HepG2 (cell line): Measurements from ENCODE around the gene RRBP1. TPM values are rescaled to one million over a fixed set of nuclear protein-coding genes. Genes with fewer than 3 reads are reported as not detected.
A peak's percentile ranks its signal among the peaks of the same experiment; 100 is the strongest.

Experiments
- ELF4 ChIP-seq: sonication (generic); formaldehyde crosslinking; IDR thresholded peaks from 2 replicates; pipeline ENCODE4 v1.5.0; 2020; ENCODE audit warnings: missing genetic modification reagents, mild to moderate bottlenecking, moderate library complexity, borderline replicate concordance
- FOXA3 ChIP-seq: IDR thresholded peaks from 2 replicates; pipeline ENCODE4 v1.6.1; 2016; ENCODE audit warnings: missing genetic modification reagents, missing compliant biosample characterization
- GFI1 ChIP-seq: sonication (generic); formaldehyde crosslinking; IDR thresholded peaks from 2 replicates; pipeline ENCODE4 v1.5.0; 2020; ENCODE audit warnings: missing genetic modification reagents, mild to moderate bottlenecking, borderline replicate concordance
- MAFF ChIP-seq: IDR thresholded peaks from 2 replicates; pipeline ENCODE4 v1.6.1; 2011; ENCODE audit warnings: low read depth, low read length, improper control_type of control experiment
- PBX2 ChIP-seq: IDR thresholded peaks from 2 replicates; pipeline ENCODE4 v1.6.1; 2016; ENCODE audit warnings: control low read depth
- PITX1 ChIP-seq: sonication (generic); formaldehyde crosslinking; IDR thresholded peaks from 2 replicates; pipeline ENCODE4 v1.5.1; 2020; ENCODE audit warnings: mild to moderate bottlenecking, missing genetic modification reagents
- SIX4 ChIP-seq: sonication (generic); formaldehyde crosslinking; IDR thresholded peaks from 2 replicates; pipeline ENCODE4 v1.4.0; 2020; ENCODE audit warnings: missing genetic modification reagents
- SMC3 ChIP-seq: IDR thresholded peaks from 2 replicates; pipeline ENCODE4 v1.6.1; 2011; ENCODE audit warnings: low read length, improper control_type of control experiment
- STAG1 ChIP-seq: sonication (generic); formaldehyde crosslinking; IDR thresholded peaks from 2 replicates; pipeline ENCODE4 v1.4.0; 2020; ENCODE audit warnings: missing genetic modification reagents
- SYNCRIP ChIP-seq: fragments of 200-400 bp; formaldehyde crosslinking; IDR thresholded peaks from 2 replicates; pipeline ENCODE4 v1.6.1; 2018; ENCODE audit warnings: mild to moderate bottlenecking, low read depth, low read length; ENCODE audit not compliant: insufficient read depth
- TARDBP ChIP-seq: sonication (generic); formaldehyde crosslinking; IDR thresholded peaks from 2 replicates; pipeline ENCODE4 v1.8.0; 2022; ENCODE audit warnings: mild to moderate bottlenecking, missing genetic modification reagents
- ZC3H4 ChIP-seq: sonication (generic); formaldehyde crosslinking; IDR thresholded peaks from 2 replicates; pipeline ENCODE4 v1.4.0; 2020; ENCODE audit warnings: missing genetic modification reagents, borderline replicate concordance
- ZNF235 ChIP-seq: sonication (generic); formaldehyde crosslinking; IDR thresholded peaks from 2 replicates; pipeline ENCODE4 v1.8.1; 2023; ENCODE audit warnings: mild to moderate bottlenecking, missing genetic modification reagents, borderline replicate concordance
- ZNF350 ChIP-seq: sonication (generic); formaldehyde crosslinking; IDR thresholded peaks from 2 replicates; pipeline ENCODE4 v1.4.0; 2020; ENCODE audit warnings: mild to moderate bottlenecking, low read depth, missing genetic modification reagents, borderline replicate concordance
- ZNF382 ChIP-seq: sonication (generic); formaldehyde crosslinking; IDR thresholded peaks from 2 replicates; pipeline ENCODE4 v1.5.0; 2020; ENCODE audit warnings: missing genetic modification reagents, mild to moderate bottlenecking, borderline replicate concordance
- ZNF503 ChIP-seq: sonication (generic); formaldehyde crosslinking; IDR thresholded peaks from 2 replicates; pipeline ENCODE4 v1.4.0; 2020; ENCODE audit warnings: missing genetic modification reagents
- ZNF549 ChIP-seq: sonication (generic); formaldehyde crosslinking; IDR thresholded peaks from 2 replicates; pipeline ENCODE4 v1.5.0; 2020; ENCODE audit warnings: missing genetic modification reagents
- ZNF7 ChIP-seq: IDR thresholded peaks from 2 replicates; pipeline ENCODE4 v1.6.1; 2016; ENCODE audit warnings: missing biosample characterization, missing genetic modification reagents
- ZNF788 ChIP-seq: sonication (generic); formaldehyde crosslinking; IDR thresholded peaks from 2 replicates; pipeline ENCODE4 v1.5.0; 2020; ENCODE audit warnings: mild to moderate bottlenecking, missing genetic modification reagents, borderline replicate concordance
- ZNF790 ChIP-seq: sonication (generic); formaldehyde crosslinking; IDR thresholded peaks from 2 replicates; pipeline ENCODE4 v1.8.0; 2022; ENCODE audit warnings: missing genetic modification reagents, mild to moderate bottlenecking, borderline replicate concordance
- polyA plus RNA-seq, 8 experiments: library from polyadenylated mRNA; depleted of rRNA in 3 of 8; stranded (reverse) in 7 of 8; unstranded in 1 of 8; fragments of >200 nt; fragmentation: Illumina TruSeq in 4 of 8; extraction: Trizol in 4 of 8; gene quantifications; 2 replicates each; pipeline versions ENCODE4 v1.2.1 to v1.2.3, GENCODE V29; 2011 to 2016; ENCODE audit warnings: low read depth in 4 of 8, missing spikeins in 1 of 8, mixed read lengths in 1 of 8; ENCODE audit not compliant: insufficient read depth in 1 of 8
- total RNA-seq, 5 experiments: library from RNA; depleted of rRNA; stranded (reverse); fragments of >200 nt; fragmentation: Illumina TruSeq; extraction: Trizol; gene quantifications; 2 replicates each; pipeline ENCODE4 v1.2.3, GENCODE V29; 2016; ENCODE audit warnings: low read depth in 1 of 5
- TF ChIP-seq, protein P1 (sequence below): fragments of 450-650 bp; IDR thresholded peaks from 2 replicates; pipeline ENCODE4 v1.6.1; 2017; ENCODE audit warnings: mild to moderate bottlenecking
- TF ChIP-seq, protein P2 (sequence below): sonication (generic); formaldehyde crosslinking; IDR thresholded peaks from 2 replicates; pipeline ENCODE4 v1.8.0; 2022; ENCODE audit warnings: missing genetic modification reagents, low read depth, mild to moderate bottlenecking, borderline replicate concordance

Gene RRBP1
- total and polyA plus RNA-seq, 2 of the 13 experiments (the other 11 are each of a cell fraction or from before 2014, with no cell fraction given): 150 to 222 TPM

DNA sequence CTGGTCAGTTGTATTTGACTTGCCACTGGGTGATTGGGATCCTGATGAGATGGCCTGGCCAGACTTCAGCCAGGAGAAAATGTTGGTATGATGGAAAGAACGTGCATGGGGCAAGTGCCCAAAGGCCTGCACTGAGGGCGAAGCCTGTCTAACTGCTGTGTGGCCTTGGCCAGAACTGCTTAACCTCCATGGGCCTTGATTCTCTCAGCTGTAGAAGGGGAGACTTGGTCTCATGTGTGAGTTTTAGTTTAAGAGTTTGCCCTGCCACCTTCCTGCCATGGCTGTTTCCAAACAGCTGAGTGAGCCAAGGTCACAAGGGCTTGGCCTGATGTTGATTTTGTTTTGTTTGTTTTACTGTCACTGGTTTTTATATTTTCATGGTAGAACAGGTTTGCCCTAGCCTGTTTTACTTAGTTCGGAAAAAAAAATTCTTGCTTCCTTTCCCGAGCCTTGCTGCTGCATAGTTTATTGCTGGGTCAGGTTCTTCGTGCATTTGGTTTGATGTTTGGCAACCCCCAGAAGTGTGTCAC, 76.8 kb downstream of the RRBP1 start (continued):
- TF ChIP-seq ZNF350 (CRISPR knock-in tag) (peak; percentile 78), SYNCRIP (no peak), ELF4 (0 out of 2 replicates have a peak, but pooled peaks have one; percentile 13), STAG1 (peak; percentile 40; the same call in 1 of the 2 replicates), ZNF235 (no peak), PITX1 (CRISPR knock-in tag) (peak; percentile 48; the same call in 1 of the 2 replicates), ZNF7 (peak; percentile 59), GFI1 (CRISPR knock-in tag) (peak; percentile 68; the same call in 1 of the 2 replicates), ZNF382 (no peak), ZNF503 (CRISPR knock-in tag) (0 out of 2 replicates have a peak, but pooled peaks have one; percentile 24), SMC3 (peak; percentile 22; the same call in 1 of the 2 replicates), PBX2 (CRISPR knock-in tag) (no peak), MAFF (peak; percentile 35; the same call in 1 of the 2 replicates), ZNF790 (no peak), SIX4 (peak; percentile 52; the same call in 1 of the 2 replicates), FOXA3 (CRISPR knock-in tag) (peak; percentile 94), TARDBP (CRISPR knock-in tag) (peak; percentile 78), ZNF788 (peak; percentile 37; the same call in 1 of the 2 replicates), ZNF549 (no peak), ZC3H4 (CRISPR knock-in tag) (no peak)
- TF ChIP-seq, protein P1, sequence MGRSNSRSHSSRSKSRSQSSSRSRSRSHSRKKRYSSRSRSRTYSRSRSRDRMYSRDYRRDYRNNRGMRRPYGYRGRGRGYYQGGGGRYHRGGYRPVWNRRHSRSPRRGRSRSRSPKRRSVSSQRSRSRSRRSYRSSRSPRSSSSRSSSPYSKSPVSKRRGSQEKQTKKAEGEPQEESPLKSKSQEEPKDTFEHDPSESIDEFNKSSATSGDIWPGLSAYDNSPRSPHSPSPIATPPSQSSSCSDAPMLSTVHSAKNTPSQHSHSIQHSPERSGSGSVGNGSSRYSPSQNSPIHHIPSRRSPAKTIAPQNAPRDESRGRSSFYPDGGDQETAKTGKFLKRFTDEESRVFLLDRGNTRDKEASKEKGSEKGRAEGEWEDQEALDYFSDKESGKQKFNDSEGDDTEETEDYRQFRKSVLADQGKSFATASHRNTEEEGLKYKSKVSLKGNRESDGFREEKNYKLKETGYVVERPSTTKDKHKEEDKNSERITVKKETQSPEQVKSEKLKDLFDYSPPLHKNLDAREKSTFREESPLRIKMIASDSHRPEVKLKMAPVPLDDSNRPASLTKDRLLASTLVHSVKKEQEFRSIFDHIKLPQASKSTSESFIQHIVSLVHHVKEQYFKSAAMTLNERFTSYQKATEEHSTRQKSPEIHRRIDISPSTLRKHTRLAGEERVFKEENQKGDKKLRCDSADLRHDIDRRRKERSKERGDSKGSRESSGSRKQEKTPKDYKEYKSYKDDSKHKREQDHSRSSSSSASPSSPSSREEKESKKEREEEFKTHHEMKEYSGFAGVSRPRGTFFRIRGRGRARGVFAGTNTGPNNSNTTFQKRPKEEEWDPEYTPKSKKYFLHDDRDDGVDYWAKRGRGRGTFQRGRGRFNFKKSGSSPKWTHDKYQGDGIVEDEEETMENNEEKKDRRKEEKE: no peak
- TF ChIP-seq, protein P2, sequence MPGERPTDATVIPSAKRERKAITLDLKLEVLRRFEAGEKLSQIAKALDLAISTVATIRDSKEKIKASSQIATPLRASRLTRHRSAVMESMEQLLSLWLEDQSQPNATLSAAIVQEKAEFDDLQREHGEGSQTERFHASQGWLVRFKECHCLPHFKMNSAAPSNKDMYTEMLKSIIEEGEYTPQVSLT (CRISPR knock-in tag): no peak
